Measurements from ENCODE around the gene PAX9. TPM values are rescaled to one million over a fixed set of nuclear protein-coding genes. Genes with fewer than 3 reads are reported as not detected.

PAX9 gene
- 1 to 10 TPM in 7 of 10 donors, under 1 TPM in 3; 0.26 to 6.0 (median 1.9) TPM for polyA plus RNA-seq (ENCODE audit: insufficient read length in 10 of 10)
- long read RNA-seq, donor 1: 0 reads
- long read RNA-seq, donor 2, full-length matches to known transcripts: 1 of 1 reads
- long read RNA-seq, donor 2, partial matches to known transcripts: 0 of 1 reads
- long read RNA-seq, donor 2, other reads (novel, unspliced or antisense): 0 of 1 reads
- long read RNA-seq, donor 3: 0 reads
- long read RNA-seq, donor 4, partial matches to known transcripts: 0 of 1 reads
- long read RNA-seq, donor 4, other reads (novel, unspliced or antisense): 0 of 1 reads
- long read RNA-seq, donor 5, full-length matches to known transcripts: 3 of 3 reads
- long read RNA-seq, donor 5, partial matches to known transcripts: 0 of 3 reads
- long read RNA-seq, donor 5, other reads (novel, unspliced or antisense): 0 of 3 reads
- long read RNA-seq, donor 6: 0 reads
- long read RNA-seq, donor 7: 0 reads
- long read RNA-seq, donor 8: 0 reads
- long read RNA-seq, donor 9: 0 reads

GRCh38 chr14:36661506-36662257 lies at the start of gene PAX9:
TSS of gene PAX9 (plus strand) at chr14:36661860. CDS start at chr14:36662090, 230 bp downstream.
- peak; percentile 85 to 95 (median 93) for DNase-seq

GRCh38 chr14:36617824-36618223 lies 43.8 kb upstream of the PAX9 start:
- DNase-seq: no peak

- DNase-seq: no peak
These were observed 43.0 kb upstream of the PAX9 start for GRCh38 chr14:36618641-36619040.

- DNase-seq: no peak
These were observed 42.5 kb upstream of the PAX9 start for GRCh38 chr14:36619131-36619530.

GRCh38 chr14:36619853-36620252 lies 41.8 kb upstream of the PAX9 start:
- DNase-seq: no peak

GRCh38 chr14:36625014-36625413 lies 36.6 kb upstream of the PAX9 start:
- no peak for DNase-seq

GRCh38 chr14:36625436-36625835 lies 36.2 kb upstream of the PAX9 start:
- no peak for DNase-seq

GRCh38 chr14:36626151-36626550 lies 35.5 kb upstream of the PAX9 start:
- no peak for DNase-seq

GRCh38 chr14:36627981-36628380 lies 33.7 kb upstream of the PAX9 start:
- no peak for DNase-seq

GRCh38 chr14:36633580-36633979 lies 28.1 kb upstream of the PAX9 start:
- DNase-seq: no peak

GRCh38 chr14:36646664-36647416 lies 14.8 kb upstream of the PAX9 start:
- peak in 1 of 3 donors; percentile 59 for DNase-seq

GRCh38 chr14:36647417-36647823 lies 14.2 kb upstream of the PAX9 start:
- DNase-seq: no peak

- peak in 1 of 3 donors; percentile 83 for DNase-seq
These were observed 13.6 kb upstream of the PAX9 start for GRCh38 chr14:36647824-36648753.

GRCh38 chr14:36649872-36650650 lies 11.6 kb upstream of the PAX9 start:
- no peak for DNase-seq

- DNase-seq: peak in 1 of 3 donors; percentile 14
These were observed 9.0 kb upstream of the PAX9 start for GRCh38 chr14:36652542-36653201.

- DNase-seq: no peak
These were observed 8.2 kb upstream of the PAX9 start for GRCh38 chr14:36653413-36653812.

- DNase-seq: peak in 1 of 3 donors; percentile 53
These were observed 7.5 kb upstream of the PAX9 start for GRCh38 chr14:36653962-36654793.

GRCh38 chr14:36654794-36655381 lies 6.8 kb upstream of the PAX9 start:
- DNase-seq: peak in 1 of 3 donors; percentile 25

Measured in muscle of back (tissue), 13 donors.